Measurements from ENCODE around the gene EIF4G3.

DNA sequence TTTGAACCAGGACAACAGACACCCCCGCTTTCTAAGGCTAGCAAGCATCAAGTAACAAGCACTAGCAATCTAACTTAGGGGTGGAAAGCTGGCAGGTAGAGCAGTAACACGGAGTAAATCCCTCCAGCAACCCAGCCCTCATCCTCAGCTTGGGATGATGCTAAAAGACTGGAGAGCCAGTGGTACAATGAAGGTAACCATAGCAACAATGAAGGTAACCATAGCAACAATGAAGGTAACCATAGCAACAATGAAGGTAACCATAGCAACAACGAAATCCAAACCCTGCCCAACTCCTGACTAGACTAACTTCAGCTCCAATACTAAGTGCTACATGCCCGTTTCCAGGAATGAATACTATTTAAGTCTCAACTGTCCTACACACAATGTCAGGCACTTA, 22.2 kb upstream of the EIF4G3 start:
- TF ChIP-seq, protein P1, sequence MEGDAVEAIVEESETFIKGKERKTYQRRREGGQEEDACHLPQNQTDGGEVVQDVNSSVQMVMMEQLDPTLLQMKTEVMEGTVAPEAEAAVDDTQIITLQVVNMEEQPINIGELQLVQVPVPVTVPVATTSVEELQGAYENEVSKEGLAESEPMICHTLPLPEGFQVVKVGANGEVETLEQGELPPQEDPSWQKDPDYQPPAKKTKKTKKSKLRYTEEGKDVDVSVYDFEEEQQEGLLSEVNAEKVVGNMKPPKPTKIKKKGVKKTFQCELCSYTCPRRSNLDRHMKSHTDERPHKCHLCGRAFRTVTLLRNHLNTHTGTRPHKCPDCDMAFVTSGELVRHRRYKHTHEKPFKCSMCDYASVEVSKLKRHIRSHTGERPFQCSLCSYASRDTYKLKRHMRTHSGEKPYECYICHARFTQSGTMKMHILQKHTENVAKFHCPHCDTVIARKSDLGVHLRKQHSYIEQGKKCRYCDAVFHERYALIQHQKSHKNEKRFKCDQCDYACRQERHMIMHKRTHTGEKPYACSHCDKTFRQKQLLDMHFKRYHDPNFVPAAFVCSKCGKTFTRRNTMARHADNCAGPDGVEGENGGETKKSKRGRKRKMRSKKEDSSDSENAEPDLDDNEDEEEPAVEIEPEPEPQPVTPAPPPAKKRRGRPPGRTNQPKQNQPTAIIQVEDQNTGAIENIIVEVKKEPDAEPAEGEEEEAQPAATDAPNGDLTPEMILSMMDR (optimal IDR thresholded peaks at IDR 0.05 in 1 of 3, IDR thresholded peaks at IDR 0.05 in 1 of 3, conservative IDR thresholded peaks at IDR 0.05 in 1 of 3; ENCODE audit: extremely low read depth in 1 of 3, insufficient read depth in 2 of 3, low read length in 3 of 3), result no peak
- TF ChIP-seq EZH2 (IDR thresholded peaks at IDR 0.05; ENCODE audit: low read length), result no peak
